GM19238 (cell line): ENCODE data around the gene IL10RA.
"Not testable (repeated sequence)": the region's sequence is repeated elsewhere in the genome, so short reads cannot be mapped to it uniquely, and the experiment has no call there.

Experiments used
- DNase-seq: peaks from one replicate; pipeline ENCODE4 v3.0.0; 2011; ENCODE audit warnings: low spot score; ENCODE audit not compliant: insufficient read length

The IL10RA gene

DNA sequence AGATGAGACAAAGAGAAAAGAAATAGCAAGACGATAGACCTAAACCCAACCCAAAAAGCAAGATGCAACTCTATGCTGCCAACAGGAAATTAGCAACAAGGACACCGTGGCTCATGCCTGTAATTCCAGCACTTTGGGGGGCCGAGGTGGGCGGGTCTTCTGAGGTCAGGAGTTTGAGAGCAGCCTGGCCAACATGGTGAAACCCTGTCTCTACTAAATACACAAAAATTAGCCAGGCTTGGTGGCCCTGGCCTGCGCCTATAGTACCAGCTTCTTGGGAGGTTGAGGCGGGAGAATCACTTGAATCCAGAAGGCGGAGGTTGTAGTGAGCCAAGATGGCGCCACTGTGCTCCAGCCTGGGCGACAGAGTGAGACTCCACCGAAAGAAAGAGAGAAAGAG, 24.3 kb upstream of the IL10RA start:
- no peak for DNase-seq

DNA sequence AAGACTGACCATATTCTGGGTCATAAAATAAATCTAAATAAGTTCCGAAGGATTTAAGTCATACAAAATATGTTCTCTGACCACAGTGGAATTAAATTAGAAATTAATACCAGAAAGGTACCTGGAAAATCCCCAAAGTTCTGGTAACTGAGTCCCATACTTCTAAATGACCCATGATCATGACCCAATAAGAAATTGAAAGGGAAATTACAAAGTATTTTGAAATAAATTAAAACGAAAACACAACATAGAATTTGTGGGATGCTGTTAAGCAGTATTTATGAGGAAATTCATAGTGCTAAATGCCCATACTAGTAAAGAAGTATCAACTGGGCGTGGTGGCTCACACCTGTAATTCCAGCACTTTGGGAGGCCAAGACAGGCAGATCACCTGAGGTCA, 23.4 kb upstream of the IL10RA start:
- no peak for DNase-seq

DNA sequence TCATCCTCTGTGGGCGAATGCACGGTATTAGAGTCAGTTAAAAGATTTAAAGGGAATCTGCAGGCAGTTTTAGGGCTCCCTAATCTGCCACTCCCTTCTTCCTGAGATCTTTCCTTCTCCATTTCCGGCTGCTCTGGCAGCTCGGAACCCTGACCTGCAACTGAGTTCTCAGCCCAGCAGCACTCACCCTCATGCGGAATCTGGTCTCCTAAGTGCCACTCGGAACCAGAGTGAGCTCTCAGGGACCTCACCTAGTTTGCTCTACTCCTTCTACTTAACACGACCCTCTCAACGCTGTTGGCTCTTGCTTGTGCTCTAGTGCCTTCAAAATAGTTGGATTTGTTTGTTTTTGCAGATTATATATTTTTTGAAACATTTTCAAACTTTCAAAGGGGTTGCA, 19.3 kb upstream of the IL10RA start:
- no peak for DNase-seq

DNA sequence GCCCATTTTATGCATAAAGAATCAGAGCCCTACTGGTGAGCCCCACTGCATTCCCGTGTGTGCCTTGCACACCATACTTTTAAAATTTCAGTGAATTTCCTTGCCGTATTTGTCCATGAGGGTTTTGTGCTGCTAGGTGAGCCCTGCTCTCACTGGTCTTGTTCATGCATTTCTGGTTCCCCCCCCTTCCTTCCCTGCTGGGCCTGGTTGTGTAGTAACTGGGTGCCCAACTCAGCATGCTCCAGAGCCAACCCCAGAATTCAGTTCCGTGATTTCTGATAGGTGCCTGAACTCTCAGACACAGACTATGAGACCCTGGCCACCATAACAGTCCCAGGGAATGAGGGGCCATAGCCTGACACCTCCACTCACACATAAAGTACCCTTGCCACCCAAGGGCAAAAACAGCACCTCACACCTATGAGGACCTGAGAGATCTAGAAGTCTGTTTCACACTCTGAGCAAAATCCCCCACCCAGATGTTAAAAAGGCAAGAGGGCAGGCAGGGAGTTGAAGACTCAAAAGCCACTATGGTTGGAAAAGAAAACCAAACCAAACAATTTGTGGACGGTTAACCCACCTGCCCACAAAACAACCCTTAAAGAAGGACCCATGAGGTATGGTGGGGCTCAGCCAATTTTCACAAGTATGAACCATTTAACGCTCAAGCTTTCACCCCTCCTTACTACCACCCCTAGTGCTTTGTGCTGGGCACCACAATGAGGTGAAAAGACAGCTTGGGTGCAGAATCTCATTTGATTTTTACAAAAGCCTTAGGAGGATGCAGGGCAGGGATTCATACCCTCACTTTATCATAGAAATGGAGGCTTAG, 16.8 kb upstream of the IL10RA start:
- no peak for DNase-seq

DNA sequence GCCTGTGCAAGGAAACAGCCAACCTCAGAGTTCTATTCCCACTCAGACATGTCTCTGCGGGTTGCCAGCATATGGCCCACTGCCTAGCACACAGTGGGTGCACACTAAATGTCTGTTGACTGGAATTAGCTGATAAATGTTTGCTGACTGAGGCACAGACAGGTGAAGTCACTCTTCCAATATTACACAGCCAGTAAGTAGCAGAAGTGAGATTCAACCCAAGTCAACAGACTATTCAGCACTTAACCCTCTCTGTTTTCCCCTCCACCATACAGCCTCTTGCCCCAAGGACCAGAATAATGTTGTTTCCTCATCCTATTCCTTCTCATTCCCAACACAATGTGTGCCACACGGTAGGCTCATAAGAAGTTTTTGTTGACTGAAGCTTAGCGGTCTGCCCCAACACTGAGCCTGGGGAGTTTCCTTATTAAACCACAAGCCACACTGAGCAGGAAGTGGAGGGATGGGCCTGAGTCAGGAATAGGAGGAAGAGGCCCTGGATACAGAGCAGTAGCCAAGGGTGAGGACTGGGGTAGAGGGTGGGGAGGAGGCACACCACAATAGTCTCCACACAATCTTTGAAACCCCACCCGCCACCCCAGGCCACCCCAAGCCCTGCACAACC, 15.7 kb upstream of the IL10RA start:
- DNase-seq, result no peak

DNA sequence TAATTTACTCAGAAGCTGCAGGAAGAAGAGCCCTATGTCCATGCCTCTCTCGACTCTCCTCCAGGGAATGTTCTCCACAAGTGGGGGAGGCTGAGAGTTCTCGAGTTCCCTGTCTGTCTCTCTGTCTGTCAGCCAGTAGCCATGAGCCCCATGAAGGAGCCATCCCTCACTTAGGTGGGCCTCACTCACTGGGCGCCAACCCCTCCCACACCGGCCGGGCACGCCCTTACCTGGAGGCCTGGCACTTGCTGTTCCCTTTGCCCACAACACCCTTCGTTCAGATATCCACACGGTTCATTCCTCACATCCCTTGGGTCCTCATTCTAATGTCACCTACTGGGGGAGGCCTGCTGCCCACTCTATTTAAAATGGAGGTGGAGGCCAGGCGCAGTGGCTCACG, 14.2 kb upstream of the IL10RA start:
- no peak for DNase-seq

DNA sequence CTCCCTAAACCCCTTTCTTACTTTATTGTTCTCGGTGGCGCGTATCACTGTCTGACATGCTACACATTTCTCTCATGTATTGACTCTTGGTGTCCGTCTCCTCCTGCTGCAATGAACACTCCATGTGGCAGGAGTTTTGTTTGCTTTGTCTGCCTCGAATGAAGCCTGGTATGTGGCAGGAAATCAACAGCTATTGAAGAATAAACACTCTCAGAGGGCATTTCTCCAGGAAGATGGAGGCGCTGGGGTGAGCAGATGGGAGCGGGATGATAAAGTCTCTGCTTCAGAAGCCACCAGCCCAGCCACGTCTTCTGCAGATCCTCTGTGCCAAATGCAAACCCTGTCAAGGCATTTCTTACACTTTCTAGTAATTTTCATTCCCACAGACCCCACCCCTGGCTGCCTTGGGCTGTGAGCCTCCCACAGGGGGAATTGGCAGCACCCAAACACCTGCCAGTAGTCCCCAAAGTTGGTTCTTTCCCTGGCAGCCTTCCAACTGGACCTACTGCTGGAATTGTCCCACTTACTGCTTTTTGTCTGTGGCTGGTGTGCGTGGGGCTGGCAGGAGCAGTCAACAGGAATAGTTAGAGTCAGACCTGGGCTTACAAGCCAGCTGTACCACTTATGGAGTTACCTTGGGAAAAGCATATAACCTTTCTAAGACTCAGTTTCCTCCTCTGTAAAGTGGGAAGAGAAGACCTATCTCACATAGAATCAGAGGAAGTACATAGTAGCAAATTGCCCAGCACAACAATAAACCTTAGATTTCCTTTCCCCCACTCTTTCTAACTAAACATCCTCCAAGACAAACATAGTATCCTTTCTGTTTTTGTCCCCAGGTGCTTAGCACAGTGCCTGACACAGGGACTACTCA, 13.3 kb upstream of the IL10RA start:
- no peak for DNase-seq

DNA sequence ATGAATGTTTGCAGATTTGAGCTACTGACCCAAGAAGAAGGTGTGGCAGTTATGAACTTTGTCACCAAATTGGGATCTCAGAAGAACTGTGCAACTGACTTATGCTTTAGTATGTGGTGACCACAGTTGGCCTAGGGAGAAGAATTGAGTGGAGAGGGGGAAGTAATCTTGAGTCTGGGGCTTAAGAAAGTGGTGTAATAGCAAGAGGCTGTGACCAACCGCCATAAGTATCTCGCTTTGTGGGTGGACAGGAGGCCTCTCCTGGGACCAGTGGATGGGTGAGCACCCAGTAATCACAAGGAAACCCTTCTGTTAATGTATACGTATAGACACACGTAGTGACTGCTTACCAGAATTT, 12.7 kb upstream of the IL10RA start:
- no peak for DNase-seq

DNA sequence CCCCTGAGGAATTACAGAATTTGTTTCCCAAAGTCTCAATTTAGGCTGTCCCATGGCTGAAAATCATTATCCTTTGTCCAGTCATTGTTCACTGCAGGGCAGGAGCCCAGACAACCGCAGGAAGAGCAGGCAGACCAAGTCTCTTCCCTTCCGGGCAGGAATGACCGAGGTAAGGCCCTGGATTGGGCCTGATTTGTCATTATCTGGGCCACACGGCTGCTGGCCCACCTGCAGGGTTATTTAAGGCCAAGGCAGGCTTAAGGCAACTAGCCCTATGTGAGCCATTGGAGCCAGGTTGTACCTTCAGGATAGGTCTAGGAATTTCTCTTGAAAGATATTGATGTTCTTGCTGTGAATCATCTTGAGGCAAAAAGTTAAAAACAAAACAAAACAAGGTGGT, 9.7 kb upstream of the IL10RA start:
- DNase-seq, result no peak

DNA sequence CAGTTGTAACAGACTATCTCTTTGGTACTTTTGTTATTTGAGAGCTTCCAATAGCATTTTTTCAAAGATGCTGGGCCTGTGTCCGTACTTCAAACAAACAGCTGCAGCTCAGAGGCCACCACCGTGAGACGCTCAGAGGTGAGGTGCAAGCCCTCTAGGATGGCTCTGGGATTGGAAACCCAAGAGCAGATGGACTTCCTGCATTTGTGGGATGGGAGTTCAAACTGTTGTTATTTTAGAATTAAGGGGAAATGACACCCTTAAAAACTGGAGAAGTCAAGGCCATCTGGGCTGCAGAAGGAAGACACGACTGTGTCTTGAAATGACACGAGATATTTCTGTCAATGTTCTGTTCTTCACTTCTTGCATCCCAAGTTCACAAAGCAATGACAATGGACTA, 9.2 kb upstream of the IL10RA start:
- DNase-seq, result no peak

DNA sequence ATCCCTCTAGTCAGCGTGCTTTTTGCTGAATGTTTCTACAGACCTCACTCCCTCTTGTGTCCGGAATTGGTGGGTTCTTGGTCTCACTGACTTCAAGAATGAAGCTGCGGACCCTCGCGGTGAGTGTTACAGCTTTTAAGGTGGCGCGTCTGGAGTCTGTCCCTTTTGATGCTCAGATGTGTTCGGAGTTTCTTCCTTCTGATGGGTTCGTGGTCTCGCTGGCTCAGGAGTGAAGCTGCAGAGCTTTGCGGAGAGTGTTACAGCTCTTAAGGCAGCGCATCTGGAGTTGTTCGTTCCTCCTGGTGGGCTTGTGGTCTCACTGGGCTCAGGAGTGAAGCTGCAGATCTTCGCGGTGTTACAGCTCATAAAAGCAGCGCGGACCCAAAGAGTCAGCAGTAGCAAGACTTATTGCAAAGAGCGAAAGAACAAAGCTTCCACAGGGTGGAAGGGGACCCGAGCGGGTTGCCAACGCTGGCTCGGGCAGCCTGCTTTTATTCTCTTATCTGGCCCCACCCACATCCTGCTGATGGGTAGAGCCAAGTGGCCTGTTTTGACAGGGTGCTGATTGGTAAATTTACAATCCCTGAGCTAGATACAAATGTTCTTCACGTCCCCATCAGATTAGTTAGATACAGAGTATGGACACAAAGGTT, 8.5 kb upstream of the IL10RA start:
- not testable (repeated sequence) for DNase-seq

DNA sequence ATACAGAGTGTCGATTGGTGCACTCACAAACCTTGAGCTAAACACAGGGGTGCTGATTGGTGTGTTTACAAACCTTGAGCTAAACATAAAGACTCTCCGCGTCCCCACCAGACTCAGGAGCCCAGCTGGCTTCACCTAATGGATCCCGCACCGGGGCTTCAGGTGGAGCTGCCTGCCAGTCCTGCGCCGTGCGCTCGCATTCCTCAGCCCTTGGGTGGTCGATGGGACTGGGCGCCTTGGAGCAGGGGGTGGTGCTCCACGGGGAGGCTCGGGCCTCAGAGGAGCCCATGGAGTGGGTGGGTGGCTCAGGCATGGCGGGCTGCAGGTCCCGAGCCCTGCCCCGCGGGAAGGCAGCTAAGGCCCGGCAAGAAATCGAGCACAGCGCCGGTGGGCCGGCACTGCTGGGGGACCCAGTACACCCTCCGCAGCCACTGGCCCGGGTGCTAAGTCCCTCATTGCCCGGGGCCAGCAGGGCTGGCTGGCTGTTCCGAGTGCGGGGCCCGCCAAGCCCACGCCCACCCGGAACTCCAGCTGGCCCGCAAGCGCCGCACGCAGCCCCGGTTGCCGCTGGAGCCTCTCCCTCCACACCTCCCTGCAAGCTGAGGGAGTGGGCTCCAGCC, 7.8 kb upstream of the IL10RA start:
- not testable (repeated sequence) for DNase-seq

DNA sequence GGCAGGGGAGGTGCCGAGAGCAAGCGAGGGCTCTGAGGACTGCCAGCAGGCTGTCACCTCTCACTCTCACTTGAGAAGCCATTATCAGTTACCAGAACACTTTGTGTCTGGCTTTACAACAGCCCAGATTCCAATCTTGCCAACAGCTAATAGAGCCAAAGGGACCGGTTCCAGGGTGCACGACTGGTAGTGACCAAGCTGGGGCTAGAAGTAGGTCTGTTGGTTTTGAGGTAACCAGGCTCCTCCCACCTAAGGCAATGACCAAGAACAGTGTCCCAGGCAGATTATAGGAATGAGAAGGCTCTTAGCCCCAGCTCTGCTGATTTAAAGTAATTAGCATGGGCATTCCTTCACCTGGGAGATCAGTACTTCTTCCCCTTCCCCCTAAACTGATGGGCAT, 7.2 kb upstream of the IL10RA start:
- no peak for DNase-seq

DNA sequence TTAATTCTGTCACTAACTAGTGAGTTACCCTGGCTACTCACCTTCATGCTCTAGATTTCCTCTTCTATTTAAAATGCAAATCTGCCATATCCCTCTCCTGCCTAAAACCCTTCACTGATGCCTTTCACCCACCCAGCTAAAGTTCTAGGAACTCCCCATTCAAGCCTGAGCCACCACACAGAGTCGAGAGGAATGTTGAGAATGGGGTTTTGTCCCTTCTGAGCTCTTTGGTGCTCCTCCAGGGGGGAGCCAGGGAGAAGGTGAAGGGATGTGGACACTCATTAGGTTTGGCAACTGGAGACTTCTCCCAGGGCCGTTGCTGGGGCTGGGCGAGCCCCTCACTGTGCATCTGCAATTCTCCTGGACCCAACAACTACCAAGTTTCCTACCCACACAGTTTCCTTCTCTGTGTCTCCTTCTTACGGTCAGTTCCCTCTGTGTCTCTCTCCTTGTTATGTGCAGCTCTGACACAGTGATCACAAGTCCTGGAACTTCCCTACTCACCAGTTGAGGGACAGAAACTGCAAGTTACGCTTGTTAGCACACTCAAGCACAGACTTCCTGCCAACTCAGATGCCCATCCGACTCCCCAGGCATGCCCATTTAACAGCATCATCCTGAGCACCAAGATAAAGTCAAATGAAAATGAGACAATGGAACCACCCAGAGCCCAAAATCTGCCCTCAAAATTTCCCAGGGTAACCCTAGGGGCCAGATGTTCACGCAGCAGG, 6.5 kb upstream of the IL10RA start:
- no peak for DNase-seq

DNA sequence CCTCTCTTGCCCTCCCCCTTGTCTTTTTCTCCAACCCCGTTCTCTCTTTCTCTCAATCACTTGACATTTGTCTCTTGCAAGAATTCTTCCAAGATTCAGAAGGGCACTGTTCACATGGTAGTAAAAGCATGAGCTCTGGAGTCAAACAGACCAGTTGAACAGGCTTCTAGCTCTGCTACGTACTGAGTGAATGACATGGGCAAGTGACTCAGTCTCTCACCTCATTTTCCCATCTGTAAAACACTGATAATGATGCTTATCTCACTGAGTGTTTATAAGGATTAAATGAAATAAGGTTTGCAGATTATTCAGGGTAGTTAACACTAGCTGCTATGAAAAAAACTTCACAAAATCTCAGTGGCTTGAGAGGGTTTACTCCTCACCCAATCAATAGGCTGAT, 5.9 kb upstream of the IL10RA start:
- DNase-seq, result no peak

DNA sequence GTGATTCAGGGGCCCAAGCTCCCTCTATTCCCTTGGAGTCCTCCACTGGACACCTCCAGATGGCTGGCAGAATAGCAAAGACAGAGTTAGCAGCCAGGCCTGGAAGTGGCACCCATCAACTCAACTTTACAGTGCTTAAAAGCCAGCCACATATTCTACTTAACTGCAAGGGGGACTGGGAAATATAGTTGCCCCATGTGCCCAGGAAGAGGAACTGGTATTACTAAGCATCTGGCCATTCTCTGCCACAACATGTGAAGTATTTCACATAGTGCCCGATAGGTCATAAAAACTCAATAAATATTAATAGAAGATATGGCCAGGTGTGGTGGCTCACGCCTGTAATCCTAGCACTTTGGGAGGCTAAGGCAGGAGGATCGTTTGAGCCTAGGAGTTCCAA, 5.5 kb upstream of the IL10RA start:
- DNase-seq, result no peak

DNA sequence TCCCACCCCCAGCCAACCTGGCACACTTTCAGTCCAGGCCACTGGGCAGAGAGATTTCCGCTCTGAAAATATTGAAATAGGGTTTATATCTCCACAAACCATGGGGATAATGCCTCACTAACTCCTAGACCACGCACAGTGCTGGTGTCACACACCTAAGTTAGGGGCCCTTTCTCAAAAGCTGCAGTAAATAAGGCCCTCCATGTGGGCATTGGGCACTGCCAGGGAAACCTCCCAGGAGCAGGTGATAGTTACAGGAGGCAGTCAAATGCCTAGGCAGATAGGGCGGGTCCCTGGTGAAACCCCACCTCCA, 3.1 kb upstream of the IL10RA start:
- no peak for DNase-seq

DNA sequence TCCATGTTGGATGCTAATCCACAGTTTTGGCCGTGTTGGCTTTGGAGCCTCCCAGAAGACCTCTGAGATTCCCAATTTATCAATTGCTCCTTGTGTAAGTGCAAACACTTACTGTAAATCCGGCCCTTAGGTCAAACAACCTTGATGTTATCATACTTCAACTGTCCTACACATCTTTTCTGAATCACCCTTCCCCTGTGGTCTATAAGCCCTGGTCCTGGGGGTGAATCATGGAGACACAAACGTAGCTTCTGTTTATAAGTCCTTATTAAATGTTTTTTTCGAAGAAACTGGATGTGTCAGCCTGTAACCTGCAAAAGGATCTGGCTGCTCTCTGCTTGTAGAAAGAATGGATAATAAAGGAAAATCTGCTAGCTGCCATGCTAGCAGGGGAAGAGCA, 1.7 kb upstream of the IL10RA start:
- DNase-seq, result no peak

DNA sequence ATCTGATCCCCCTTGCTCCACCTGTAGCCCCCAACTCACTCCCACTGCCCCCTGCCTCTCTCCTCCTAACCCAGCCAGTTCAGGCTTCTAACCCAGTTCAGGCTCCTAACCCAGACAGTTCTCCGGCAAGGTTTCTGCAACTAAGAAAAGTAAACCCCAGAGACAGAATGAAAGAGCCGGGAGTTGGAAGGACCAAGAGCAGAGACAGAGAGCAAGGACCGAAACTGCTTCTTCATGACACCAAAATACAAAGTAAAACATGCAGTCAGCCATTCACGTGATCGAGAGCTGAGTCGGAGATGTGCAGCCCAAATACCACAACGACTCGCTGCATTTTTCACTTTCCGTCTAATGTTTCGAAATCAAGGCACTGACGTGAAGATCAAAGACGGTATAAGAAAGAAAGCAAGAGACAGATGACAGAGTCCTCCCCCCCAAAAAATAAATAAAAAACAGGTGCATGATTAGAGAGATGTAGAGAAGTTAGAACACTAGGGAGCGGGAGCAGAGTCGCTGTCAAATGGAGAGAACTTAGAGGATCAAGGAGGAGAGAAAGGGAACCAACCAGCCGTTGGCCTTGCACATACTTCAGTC, 884 bp downstream of the IL10RA start:
- peak; percentile 64 for DNase-seq

DNA sequence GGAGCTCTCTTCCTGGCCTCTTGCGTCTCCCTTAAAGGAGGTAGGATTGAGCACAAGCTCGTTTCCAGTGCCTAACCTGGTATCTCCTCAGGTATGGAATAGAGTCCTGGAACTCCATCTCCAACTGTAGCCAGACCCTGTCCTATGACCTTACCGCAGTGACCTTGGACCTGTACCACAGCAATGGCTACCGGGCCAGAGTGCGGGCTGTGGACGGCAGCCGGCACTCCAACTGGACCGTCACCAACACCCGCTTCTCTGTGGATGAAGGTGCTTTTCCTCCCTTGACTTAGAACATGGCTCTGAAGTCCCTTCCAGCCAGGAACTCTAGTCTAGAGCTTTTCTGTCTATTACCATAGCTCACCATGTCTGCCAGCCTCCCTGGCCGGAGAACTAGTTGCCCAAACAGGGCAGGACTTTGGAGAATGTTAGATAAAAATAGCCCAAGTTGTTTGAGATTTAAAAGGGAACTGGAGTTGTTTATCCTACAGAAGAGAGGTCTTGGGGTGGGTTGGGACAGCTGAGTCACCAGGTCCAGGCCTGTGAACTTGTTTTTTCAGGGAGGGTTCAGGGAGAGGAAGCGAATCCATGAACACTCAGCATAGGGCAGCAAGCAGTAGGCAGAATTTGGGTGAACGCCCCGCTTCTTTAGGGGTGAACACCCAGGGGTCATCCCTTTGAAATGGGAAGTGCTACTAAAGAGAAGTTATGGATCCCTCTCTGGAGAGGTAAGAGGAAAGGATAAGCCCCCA, 3.3 kb downstream of the IL10RA start:
- no peak for DNase-seq
